OCI-LY7 (cell line): ENCODE results near the gene ZNF281. TPM values are rescaled to one million over a fixed set of nuclear protein-coding genes. Genes with fewer than 3 reads are reported as not detected.

Experiments used
- BruUV-seq: library from RNA; stranded (reverse); fragments of 400-500 nt; replicated peaks from 2 replicates; lab custom pipeline; 2021; lab: Mats Ljungman, UMichigan
- CTCF ChIA-PET: fragments of 300-600 bp; sonication (Branson Sonifier 250); formaldehyde crosslinking; loops from one replicate; lab custom pipeline; 2022; ENCODE audit warnings: antibody characterized with exemption; ENCODE audit not compliant: unreplicated experiment; lab: Charles Lee
- POLR2A ChIA-PET: fragments of 300-600 bp; sonication (Branson Sonifier 250); formaldehyde crosslinking; loops from one replicate; lab custom pipeline; 2022; ENCODE audit warnings: antibody characterized with exemption; lab: Charles Lee
- DNase-seq: peaks from one replicate; pipeline ENCODE4 v3.0.0-alpha.2; 2015; ENCODE audit warnings: low spot score
- H2AFZ ChIP-seq: fragments of 200-600 bp; sonication (generic), shearing (Covaris generic); 2 replicates; pipeline ENCODE4 v1.6.1; 2014; ENCODE audit warnings: mild to moderate bottlenecking, antibody characterized with exemption, low read length, moderate library complexity
- H3K27ac ChIP-seq: fragments of 200-600 bp; sonication (generic); 2 replicates; pipeline ENCODE4 v1.5.1; 2014; ENCODE audit warnings: mixed run types, low read depth, mild to moderate bottlenecking, moderate library complexity, low read length, inconsistent platforms; ENCODE audit not compliant: poor library complexity, severe bottlenecking
- H3K36me3 ChIP-seq: fragments of 200-600 bp; sonication (generic); 2 replicates; pipeline ENCODE4 v1.6.1; 2014; ENCODE audit warnings: mild to moderate bottlenecking, antibody characterized with exemption, low read length, moderate library complexity, mixed read lengths; ENCODE audit not compliant: insufficient read depth
- H3K4me1 ChIP-seq: fragments of 200-600 bp; sonication (generic); 2 replicates; pipeline ENCODE4 v1.5.1; 2014; ENCODE audit warnings: mild to moderate bottlenecking, low read length; ENCODE audit not compliant: insufficient read depth, poor library complexity, severe bottlenecking
- H3K4me2 ChIP-seq: fragments of 200-600 bp; sonication (generic); 2 replicates; pipeline ENCODE4 v1.6.1; 2014; ENCODE audit warnings: mild to moderate bottlenecking, low read length
- H3K4me3 ChIP-seq: fragments of 200-600 bp; sonication (generic); 2 replicates; pipeline ENCODE4 v1.5.1; 2014; ENCODE audit warnings: mild to moderate bottlenecking, low read depth, low read length; ENCODE audit not compliant: poor library complexity, severe bottlenecking
- H3K79me2 ChIP-seq: fragments of 200-600 bp; sonication (generic); 2 replicates; pipeline ENCODE4 v1.6.1; 2016; ENCODE audit warnings: low read depth, mild to moderate bottlenecking, low read length, moderate library complexity, mixed read lengths; ENCODE audit not compliant: insufficient read depth
- H3K9me2 ChIP-seq: fragments of 200-600 bp; sonication (generic); 2 replicates; pipeline ENCODE4 v1.6.1; 2016; ENCODE audit warnings: mild to moderate bottlenecking, low read length, mixed read lengths; ENCODE audit not compliant: insufficient read depth
- H3K9me3 ChIP-seq: fragments of 200-600 bp; sonication (generic); 2 replicates; pipeline ENCODE4 v1.6.1; 2014; ENCODE audit warnings: mild to moderate bottlenecking, mixed run types, low read length, mixed read lengths
- H4K20me1 ChIP-seq: fragments of 200-600 bp; sonication (generic); 2 replicates; pipeline ENCODE4 v1.6.1; 2014; ENCODE audit warnings: mild to moderate bottlenecking, antibody characterized with exemption, low read length, moderate library complexity, mixed read lengths; ENCODE audit not compliant: insufficient read depth
- EZH2phosphoT487 ChIP-seq: fragments of 200-600 bp; sonication (generic); IDR thresholded peaks from 2 replicates; pipeline ENCODE4 v1.6.1; 2018; ENCODE audit warnings: low read depth, borderline replicate concordance, mild to moderate bottlenecking, mixed run types, antibody characterized with exemption, low read length, moderate library complexity, mixed read lengths
- intact Hi-C: fragments of 100-400 bp; cut with micrococcal nuclease; formaldehyde crosslinking; loops from one replicate; pipeline ENCODE4 v1.10.0; 2022; ENCODE audit not compliant: unreplicated experiment
- total RNA-seq, 2 experiments: library from RNA; depleted of rRNA in 1 of 2; stranded (reverse); fragments of >200 nt in 1 of 2; shearing (Covaris generic) in 1 of 2; gene quantifications; 2 replicates each; pipeline ENCODE4 v1.2.3, GENCODE V29; 2014 to 2022
- TF ChIP-seq, protein P1 (sequence below): fragments of 200-600 bp; sonication (generic); conservative IDR thresholded peaks from 2 replicates; pipeline ENCODE4 v1.5.1; 2014; ENCODE audit warnings: mild to moderate bottlenecking, antibody characterized with exemption, low read length, moderate library complexity, mixed read lengths

The ZNF281 gene
- total RNA-seq, 2 experiments from 2014 or later, result 23.6 to 24.2 TPM

DNA sequence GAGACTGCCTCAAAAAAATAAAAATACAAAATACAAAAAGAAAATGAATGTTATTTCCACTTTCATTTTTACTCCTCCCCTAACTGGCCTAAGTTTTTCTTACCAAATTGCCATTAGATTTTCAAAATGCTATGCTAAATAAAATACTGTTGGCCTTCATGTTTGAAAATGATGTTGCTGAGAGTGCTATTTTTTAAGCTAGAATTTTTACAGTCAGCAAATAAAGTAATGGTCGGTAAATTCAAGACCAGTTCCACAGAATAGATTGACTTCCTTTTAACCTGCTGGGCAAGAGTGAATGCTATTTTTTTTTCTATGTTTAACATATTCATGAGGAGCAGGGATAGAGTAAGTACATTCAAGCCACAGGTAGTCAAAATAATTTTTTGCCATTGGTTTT is 31.7 kb downstream of the ZNF281 start:
- H3K4me1 ChIP-seq, result peaks cover 85% of the 10 kb centered on the region
- POLR2A ChIA-PET, result interaction anchor here (0.7 to 5.4 kb wide), 8 partner anchors 8 to 98 kb away, joined by 3 to 32 read pairs (median 6); no protein-coding TSS in a partner anchor
- H3K36me3 ChIP-seq, result no peaks in the 10 kb centered on the region
- H2AFZ ChIP-seq, result peak overlapping the region; percentile 77
- no TSS peak for BruUV-seq
- no peaks in the 10 kb centered on the region for H4K20me1 ChIP-seq
- H3K9me2 ChIP-seq, result no peaks in the 10 kb centered on the region
- H3K27ac ChIP-seq, result peak overlapping the region; percentile 83
- no peaks in the 10 kb centered on the region for H3K9me3 ChIP-seq
- intact Hi-C loops, result loop anchor here (2.0 to 10.0 kb wide), 4 partner anchors 33 to 223 kb away; partner anchors contain the start of gene ZNF281
- peak overlapping the region; percentile 72 for H3K4me2 ChIP-seq
- H3K4me3 ChIP-seq, result peak overlapping the region; percentile 53
- H3K79me2 ChIP-seq, result peaks cover 4% of the 10 kb centered on the region; the same call in 1 of the 2 replicates
- no peak for DNase-seq
- CTCF ChIA-PET, result no interaction called here
- no peak for TF ChIP-seq EZH2phosphoT487
- TF ChIP-seq, protein P1, sequence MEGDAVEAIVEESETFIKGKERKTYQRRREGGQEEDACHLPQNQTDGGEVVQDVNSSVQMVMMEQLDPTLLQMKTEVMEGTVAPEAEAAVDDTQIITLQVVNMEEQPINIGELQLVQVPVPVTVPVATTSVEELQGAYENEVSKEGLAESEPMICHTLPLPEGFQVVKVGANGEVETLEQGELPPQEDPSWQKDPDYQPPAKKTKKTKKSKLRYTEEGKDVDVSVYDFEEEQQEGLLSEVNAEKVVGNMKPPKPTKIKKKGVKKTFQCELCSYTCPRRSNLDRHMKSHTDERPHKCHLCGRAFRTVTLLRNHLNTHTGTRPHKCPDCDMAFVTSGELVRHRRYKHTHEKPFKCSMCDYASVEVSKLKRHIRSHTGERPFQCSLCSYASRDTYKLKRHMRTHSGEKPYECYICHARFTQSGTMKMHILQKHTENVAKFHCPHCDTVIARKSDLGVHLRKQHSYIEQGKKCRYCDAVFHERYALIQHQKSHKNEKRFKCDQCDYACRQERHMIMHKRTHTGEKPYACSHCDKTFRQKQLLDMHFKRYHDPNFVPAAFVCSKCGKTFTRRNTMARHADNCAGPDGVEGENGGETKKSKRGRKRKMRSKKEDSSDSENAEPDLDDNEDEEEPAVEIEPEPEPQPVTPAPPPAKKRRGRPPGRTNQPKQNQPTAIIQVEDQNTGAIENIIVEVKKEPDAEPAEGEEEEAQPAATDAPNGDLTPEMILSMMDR, result no peak

DNA sequence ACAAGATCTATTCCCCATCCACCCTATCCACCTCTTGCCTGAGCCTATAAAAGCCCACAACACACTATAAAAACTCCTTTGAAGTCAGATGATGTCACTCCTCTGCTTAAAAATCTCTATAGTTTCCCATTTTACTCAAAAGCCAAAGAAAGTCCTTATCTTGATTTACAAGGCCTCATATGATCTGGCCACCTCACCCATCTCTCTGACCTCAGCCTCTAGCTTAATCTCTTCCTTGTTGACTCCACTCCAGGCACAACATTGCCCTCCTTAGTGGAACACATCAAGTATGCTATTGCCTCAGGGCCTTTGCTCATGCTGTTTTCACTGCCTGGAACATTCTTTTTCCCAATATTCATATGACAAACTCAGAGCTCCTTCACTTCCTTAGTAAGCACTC is 33.3 kb downstream of the ZNF281 start:
- intact Hi-C loops, result loop anchor here (10.0 kb wide), 1 partner anchor 222 kb away; no protein-coding TSS in a partner anchor

More for the DNA sequence above, 33.3 kb downstream of the ZNF281 start:
- no TSS peak for BruUV-seq
- POLR2A ChIA-PET, result interaction anchor here (0.8 to 5.4 kb wide), 8 partner anchors 8 to 39 kb away, joined by 3 to 32 read pairs (median 7); no protein-coding TSS in a partner anchor
- peaks cover 89% of the 10 kb centered on the region for H3K4me1 ChIP-seq
- no peaks in the 10 kb centered on the region for H3K36me3 ChIP-seq
- CTCF ChIA-PET, result interaction anchor here (0.9 kb wide), 2 partner anchors 12 to 49 kb away, joined by 3 to 4 read pairs; no protein-coding TSS in a partner anchor
- H3K9me3 ChIP-seq, result no peaks in the 10 kb centered on the region
- H3K79me2 ChIP-seq, result peaks cover 7% of the 10 kb centered on the region; the same call in 1 of the 2 replicates
- no peak overlapping the region for H3K4me3 ChIP-seq
- no peaks in the 10 kb centered on the region for H4K20me1 ChIP-seq
- no peaks in the 10 kb centered on the region for H3K9me2 ChIP-seq
- peak overlapping the region; percentile 72 for H3K4me2 ChIP-seq
- no peak for TF ChIP-seq EZH2phosphoT487
- TF ChIP-seq, protein P1, result no peak
- H2AFZ ChIP-seq, result peak overlapping the region; percentile 77; the same call in 1 of the 2 replicates
- DNase-seq, result no peak
- H3K27ac ChIP-seq, result peak overlapping the region; percentile 83
